ENCODE data around the gene HIVEP1.

DNA sequence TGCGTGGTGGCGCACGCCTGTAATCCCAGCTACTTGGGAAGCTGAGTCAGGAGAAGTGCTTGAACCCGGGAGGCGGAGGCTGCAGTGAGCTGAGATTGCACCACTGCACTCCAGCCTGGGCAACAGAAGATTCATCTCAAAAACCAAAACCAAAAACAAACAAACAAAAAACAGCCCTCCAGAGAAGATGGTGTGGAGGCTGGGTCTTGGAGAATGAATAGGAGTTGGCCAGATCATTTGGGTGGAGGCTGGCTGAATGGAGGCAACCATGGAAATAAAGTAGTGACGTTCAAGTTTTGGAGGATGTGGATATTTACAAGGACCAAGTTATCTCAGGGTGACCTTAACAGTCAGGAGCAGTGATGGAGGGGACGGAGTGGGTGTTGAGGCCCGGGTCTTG, 24.7 kb downstream of the HIVEP1 start:
- no peak for TF ChIP-seq CTCF (IDR thresholded peaks at IDR 0.05)
- TF ChIP-seq POLR2A (IDR thresholded peaks at IDR 0.05): no peak

All from testis (tissue), 2 donors.